PC-3 (cell line): ENCODE data around the gene LCK.

Experiments used
- EZH2 ChIP-seq: fragments of 300-600 bp; sonication (generic); IDR thresholded peaks from one replicate; pipeline ENCODE4 v1.6.1; 2017; ENCODE audit warnings: antibody characterized with exemption, mild to moderate bottlenecking, low read length; ENCODE audit not compliant: unreplicated experiment
- TF ChIP-seq, protein P1 (sequence below): fragments of 300-600 bp; sonication (generic); conservative IDR thresholded peaks from 2 replicates; pipeline ENCODE4 v1.5.1; 2017; ENCODE audit warnings: antibody characterized with exemption, low read depth, mild to moderate bottlenecking, low read length

DNA sequence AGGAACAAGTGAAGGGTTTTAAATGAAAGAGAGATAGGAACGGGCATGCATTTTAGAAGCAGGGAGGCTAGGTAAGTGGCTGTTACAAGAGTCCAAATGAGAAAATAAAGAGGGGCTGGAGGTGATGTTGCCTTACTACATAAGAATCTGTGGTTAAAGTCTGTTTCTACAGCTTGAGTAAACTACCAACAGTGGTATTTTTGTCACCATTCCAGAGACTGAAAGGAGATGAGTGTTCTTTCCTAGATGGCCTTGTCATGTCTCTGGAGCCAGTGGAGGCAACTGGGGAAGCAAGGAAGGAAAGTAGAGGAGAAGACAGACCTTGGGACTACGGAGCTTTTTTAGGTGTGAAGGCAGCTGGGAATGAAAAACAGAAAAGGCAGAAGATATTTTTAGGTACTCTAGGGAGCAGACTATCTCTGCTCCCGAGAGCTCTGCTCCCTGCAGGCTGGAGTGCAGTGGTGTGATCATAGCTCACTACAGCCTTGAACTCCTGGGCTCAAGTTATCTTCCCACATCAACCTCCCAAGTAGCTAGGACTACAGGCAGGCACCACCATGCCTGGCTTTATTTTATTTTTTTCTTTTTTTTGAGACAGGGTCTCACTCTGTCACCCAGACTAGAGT is 53.0 kb downstream of the LCK start:
- TF ChIP-seq, protein P1, sequence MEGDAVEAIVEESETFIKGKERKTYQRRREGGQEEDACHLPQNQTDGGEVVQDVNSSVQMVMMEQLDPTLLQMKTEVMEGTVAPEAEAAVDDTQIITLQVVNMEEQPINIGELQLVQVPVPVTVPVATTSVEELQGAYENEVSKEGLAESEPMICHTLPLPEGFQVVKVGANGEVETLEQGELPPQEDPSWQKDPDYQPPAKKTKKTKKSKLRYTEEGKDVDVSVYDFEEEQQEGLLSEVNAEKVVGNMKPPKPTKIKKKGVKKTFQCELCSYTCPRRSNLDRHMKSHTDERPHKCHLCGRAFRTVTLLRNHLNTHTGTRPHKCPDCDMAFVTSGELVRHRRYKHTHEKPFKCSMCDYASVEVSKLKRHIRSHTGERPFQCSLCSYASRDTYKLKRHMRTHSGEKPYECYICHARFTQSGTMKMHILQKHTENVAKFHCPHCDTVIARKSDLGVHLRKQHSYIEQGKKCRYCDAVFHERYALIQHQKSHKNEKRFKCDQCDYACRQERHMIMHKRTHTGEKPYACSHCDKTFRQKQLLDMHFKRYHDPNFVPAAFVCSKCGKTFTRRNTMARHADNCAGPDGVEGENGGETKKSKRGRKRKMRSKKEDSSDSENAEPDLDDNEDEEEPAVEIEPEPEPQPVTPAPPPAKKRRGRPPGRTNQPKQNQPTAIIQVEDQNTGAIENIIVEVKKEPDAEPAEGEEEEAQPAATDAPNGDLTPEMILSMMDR: no peak
- TF ChIP-seq EZH2: no peak
